Lung (tissue), 12 donors: ENCODE data around the gene TBC1D17. TPM values are rescaled to one million over a fixed set of nuclear protein-coding genes. Genes with fewer than 3 reads are reported as not detected.

Source experiments
- ATAC-seq: fragments of 200-7000 bp; cut with Tn5 transposase; one replicate; pipeline ENCODE4 v1.9.1; 2020; ENCODE audit warnings: moderate number of reproducible peaks; ENCODE audit not compliant: insufficient read depth, low FRiP score
- DNase-seq, 3 donors: peaks; one replicate each; pipeline ENCODE4 v3.0.0-alpha.2; 2013 to 2017
- H3K27ac ChIP-seq, 2 donors: one replicate each; pipeline ENCODE4 v1.5.1; 2013; ENCODE audit warnings: mild to moderate bottlenecking in 2 of 2, moderate library complexity in 2 of 2, control low read depth in 1 of 2, inconsistent platforms in 1 of 2, low read depth in 1 of 2, low read length in 1 of 2
- H3K27me3 ChIP-seq, 3 donors: one replicate each; pipeline ENCODE4 v1.5.1; 2013; ENCODE audit warnings: low read length in 2 of 3; ENCODE audit not compliant: control insufficient read depth in 3 of 3, insufficient read depth in 3 of 3
- H3K36me3 ChIP-seq, 4 donors: one replicate each; pipeline ENCODE4 v1.5.1; 2013; ENCODE audit warnings: low read length in 4 of 4, mild to moderate bottlenecking in 1 of 4, moderate library complexity in 1 of 4; ENCODE audit not compliant: control insufficient read depth in 4 of 4, insufficient read depth in 4 of 4
- H3K4me1 ChIP-seq, 5 donors: one replicate each; pipeline ENCODE4 v1.5.1; 2013; ENCODE audit warnings: low read length in 5 of 5, mild to moderate bottlenecking in 2 of 5, moderate library complexity in 1 of 5; ENCODE audit not compliant: control insufficient read depth in 5 of 5, insufficient read depth in 5 of 5
- H3K4me3 ChIP-seq: one replicate; pipeline ENCODE4 v1.5.1; 2013; ENCODE audit warnings: mild to moderate bottlenecking, control low read depth, moderate library complexity
- H3K9ac ChIP-seq, 2 donors: one replicate each; pipeline ENCODE4 v1.5.1; 2013; ENCODE audit warnings: low read length in 2 of 2, control low read depth in 1 of 2; ENCODE audit not compliant: insufficient read depth in 1 of 2
- H3K9me3 ChIP-seq, 4 donors: one replicate each; pipeline ENCODE4 v1.5.1; 2013; ENCODE audit warnings: low read length in 3 of 4, mild to moderate bottlenecking in 1 of 4, moderate library complexity in 1 of 4; ENCODE audit not compliant: control insufficient read depth in 4 of 4, insufficient read depth in 3 of 4
- WGBS, 2 donors: extraction: QIAGEN DNeasy Blood & Tissue Kit; methylation state at CpG; one replicate each; pipeline ENCODE4 v1.1.7; 2013; 5-methylcytosine and 5-hydroxymethylcytosine counted together
- polyA plus RNA-seq, 2 donors: library from polyadenylated mRNA; stranded (reverse); fragments of 200-250 nt; gene quantifications; one replicate each; pipeline ENCODE4 v1.2.1, GENCODE V29; 2013
- total RNA-seq, 2 donors: library from RNA; depleted of rRNA in 1 of 2; stranded (reverse); fragments of >200 nt in 1 of 2; gene quantifications; one replicate each; pipeline ENCODE4 v1.2.1, GENCODE V29; 2014 to 2021
- TF ChIP-seq, protein P1 (sequence below): IDR thresholded peaks from 2 replicates; pipeline ENCODE4 v1.5.1; 2012; ENCODE audit warnings: mild to moderate bottlenecking; ENCODE audit errors: control extremely low read depth, extremely low read depth
- donor health status: control.
- donor health status: control.
- donor health status: Bipolar disorder and iron deficiency.
- donor health status: healthy.
- donor health status: DM: yes; HTN: yes; CAD: no.

TBC1D17 gene
- total and polyA plus RNA-seq, 4 donors, result 23.3 to 52.9 (median 32.4) TPM

DNA sequence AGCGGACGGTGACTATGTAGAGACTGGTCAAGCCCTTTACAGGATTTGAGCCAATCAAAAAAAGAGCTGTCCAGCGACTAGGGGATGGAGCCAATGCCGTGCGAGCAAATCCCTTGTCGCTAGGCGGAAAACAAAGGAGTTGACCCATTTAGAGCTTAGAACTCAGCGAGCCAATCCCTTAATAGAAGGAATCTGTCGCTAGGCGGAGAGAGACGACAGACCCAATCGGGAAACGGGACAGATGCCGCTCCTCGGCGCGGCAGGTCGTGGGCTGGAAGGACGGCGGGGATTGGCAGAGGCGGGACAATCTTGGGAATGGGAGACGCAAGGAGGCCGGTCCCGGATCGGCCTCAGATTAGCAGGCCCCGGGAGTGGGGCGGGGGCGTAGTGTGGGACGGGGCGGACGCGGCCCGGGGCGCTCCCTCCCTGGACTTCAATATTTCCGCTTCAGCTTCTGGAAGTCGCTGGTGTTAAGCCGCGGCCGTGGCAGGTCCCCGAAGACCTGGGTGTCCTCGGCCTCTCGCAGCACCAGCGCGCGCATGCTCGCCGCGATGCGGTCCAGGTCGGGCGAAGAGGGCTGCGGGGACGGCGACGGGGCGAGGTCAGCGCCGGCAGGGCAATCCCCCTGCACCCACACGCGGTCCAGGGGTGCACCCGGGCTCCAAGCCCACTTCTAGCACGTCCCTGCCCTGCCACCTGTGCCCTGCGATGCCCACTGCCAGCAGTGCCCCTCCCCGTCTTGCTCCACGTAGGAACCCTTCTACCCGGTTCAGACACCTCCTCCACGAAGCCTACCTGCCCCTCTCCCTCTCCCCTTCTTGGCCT is 7.8 kb upstream of the TBC1D17 start:
- Histone ChIP-seq H3K4me3 (peak overlapping the region; percentile 44), H3K4me1 (peaks cover 3 to 39% (median 16%) of the 10 kb centered on the region in 5 donors), H3K9me3 (no peaks in the 10 kb centered on the region), H3K27ac (peak overlapping the region; percentile 75 to 88), H3K9ac (peak overlapping the region; percentile 61 to 62), H3K27me3 (no peaks in the 10 kb centered on the region), H3K36me3 (peaks cover 0 to 10% (median 8%) of the 10 kb centered on the region in 4 donors)
- TF ChIP-seq, protein P1, sequence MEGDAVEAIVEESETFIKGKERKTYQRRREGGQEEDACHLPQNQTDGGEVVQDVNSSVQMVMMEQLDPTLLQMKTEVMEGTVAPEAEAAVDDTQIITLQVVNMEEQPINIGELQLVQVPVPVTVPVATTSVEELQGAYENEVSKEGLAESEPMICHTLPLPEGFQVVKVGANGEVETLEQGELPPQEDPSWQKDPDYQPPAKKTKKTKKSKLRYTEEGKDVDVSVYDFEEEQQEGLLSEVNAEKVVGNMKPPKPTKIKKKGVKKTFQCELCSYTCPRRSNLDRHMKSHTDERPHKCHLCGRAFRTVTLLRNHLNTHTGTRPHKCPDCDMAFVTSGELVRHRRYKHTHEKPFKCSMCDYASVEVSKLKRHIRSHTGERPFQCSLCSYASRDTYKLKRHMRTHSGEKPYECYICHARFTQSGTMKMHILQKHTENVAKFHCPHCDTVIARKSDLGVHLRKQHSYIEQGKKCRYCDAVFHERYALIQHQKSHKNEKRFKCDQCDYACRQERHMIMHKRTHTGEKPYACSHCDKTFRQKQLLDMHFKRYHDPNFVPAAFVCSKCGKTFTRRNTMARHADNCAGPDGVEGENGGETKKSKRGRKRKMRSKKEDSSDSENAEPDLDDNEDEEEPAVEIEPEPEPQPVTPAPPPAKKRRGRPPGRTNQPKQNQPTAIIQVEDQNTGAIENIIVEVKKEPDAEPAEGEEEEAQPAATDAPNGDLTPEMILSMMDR, result no peak
- WGBS, 2 donors, result 0 to 1% methylated on average over 56 to 67 of the region's 67 CpGs
- DNase-seq, result peak; percentile 99 to 100 (median 100)
- ATAC-seq, result peak; percentile 84

DNA sequence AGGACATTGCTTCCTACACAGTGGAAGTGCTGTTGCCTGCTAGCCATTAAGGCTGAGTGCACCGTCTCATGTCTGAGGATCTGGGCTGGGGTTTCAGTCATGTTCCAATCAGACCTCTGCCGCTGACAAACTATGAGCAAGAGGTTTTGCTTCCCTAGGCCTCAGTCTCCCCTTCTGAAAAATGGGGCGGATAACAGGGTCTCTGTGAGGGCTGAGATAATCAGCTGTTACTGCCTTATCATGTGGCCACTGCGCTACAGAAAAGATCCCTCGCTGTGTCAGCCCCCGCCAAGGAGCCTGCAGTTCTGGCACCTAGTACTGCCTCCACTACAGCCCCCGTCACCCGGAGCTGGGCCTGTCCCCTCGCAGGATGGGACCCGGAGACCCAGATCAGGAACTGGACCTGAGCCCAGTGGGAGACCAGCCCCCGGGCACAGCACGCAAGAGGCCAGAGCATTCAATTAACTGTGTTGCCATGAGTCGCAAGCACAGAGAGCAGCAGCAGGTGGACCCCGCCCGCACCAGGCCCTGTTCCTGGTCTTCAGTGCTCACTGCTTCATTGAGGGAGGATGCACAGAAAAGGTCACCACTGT is 7.1 kb upstream of the TBC1D17 start:
- no peaks in the 10 kb centered on the region for H3K27me3 ChIP-seq
- no peak for ATAC-seq
- peak overlapping the region; percentile 61 to 62 for H3K9ac ChIP-seq
- peak overlapping the region; percentile 44 for H3K4me3 ChIP-seq
- 82 to 88% methylated on average over 14 to 15 of the region's 15 CpGs for WGBS, 2 donors
- H3K9me3 ChIP-seq, result no peaks in the 10 kb centered on the region
- peak overlapping the region; percentile 75 to 88 for H3K27ac ChIP-seq
- H3K4me1 ChIP-seq, result peaks cover 3 to 36% (median 15%) of the 10 kb centered on the region in 5 donors
- TF ChIP-seq, protein P1, result no peak
- peak in 1 of 3 donors; percentile 0 for DNase-seq
- H3K36me3 ChIP-seq, result peaks cover 0 to 10% (median 4%) of the 10 kb centered on the region in 4 donors

DNA sequence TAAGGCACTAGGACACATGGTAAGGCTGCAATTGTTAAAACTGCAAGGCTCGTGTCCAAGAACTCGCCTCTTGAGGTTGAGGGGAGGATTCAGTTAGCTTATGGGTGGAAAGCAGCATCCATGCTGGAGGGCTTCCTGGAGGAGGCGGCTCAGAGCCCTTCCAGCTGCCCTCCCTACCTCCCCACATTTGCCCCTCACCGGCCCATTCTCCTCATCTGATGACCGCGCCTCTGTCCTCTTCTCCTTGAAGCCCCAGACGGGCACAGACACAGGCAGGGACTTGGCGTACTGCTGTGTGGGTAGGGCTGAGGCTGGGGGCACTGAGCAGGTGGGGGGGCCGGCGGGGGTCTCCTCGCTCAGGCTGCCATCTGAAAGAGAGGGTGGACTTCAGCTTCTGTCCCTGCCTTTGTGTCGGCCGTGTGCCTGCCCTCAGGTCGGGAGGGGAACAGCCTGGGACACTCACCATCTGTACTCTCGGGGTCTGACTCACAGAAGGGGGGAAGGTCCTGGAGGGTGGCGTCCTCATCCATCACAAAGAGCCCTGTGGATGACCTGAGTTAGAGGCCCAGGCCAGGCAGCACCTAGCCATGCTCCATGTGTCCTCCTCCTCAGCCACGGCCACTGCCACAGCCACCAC is 6.0 kb upstream of the TBC1D17 start:
- no peak for ATAC-seq
- H3K27me3 ChIP-seq, result no peaks in the 10 kb centered on the region
- TF ChIP-seq, protein P1, result no peak
- H3K4me3 ChIP-seq, result no peak overlapping the region
- H3K27ac ChIP-seq, result no peak overlapping the region
- no peaks in the 10 kb centered on the region for H3K9me3 ChIP-seq
- no peak for DNase-seq
- H3K36me3 ChIP-seq, result peaks cover 0 to 10% (median 6%) of the 10 kb centered on the region in 4 donors
- 93 to 94% methylated on average over 17 of the region's 17 CpGs for WGBS, 2 donors
- peaks cover 1 to 34% (median 14%) of the 10 kb centered on the region in 5 donors for H3K4me1 ChIP-seq
- no peak overlapping the region for H3K9ac ChIP-seq
